Endothelial cell of umbilical vein (primary cell): ENCODE data around the gene SPDYE4. TPM values are rescaled to one million over a fixed set of nuclear protein-coding genes. Genes with fewer than 3 reads are reported as not detected.

Experiments used
- BruUV-seq: library from RNA; stranded (reverse); fragments of 400-500 nt; replicated peaks from 2 replicates; lab custom pipeline; 2021; lab: Mats Ljungman, UMichigan
- CTCF ChIA-PET: fragments of 300-600, 350-600 bp; sonication (Branson Sonifier 250); formaldehyde crosslinking; loops from one replicate; lab custom pipeline; 2021; ENCODE audit warnings: antibody characterized with exemption, inconsistent platforms; lab: Charles Lee
- POLR2A ChIA-PET: fragments of 300-600, 350-600 bp; sonication (Branson Sonifier 250); formaldehyde crosslinking; loops from one replicate; lab custom pipeline; 2021; ENCODE audit warnings: antibody characterized with exemption, inconsistent platforms; lab: Charles Lee
- DNase-seq: peaks from one replicate; pipeline ENCODE4 v3.0.0-alpha.2; 2011; ENCODE audit warnings: low read depth, low spot score
- FAIRE-seq: peaks from 2 replicates; lab custom pipeline; 2011; peaks lifted over from hg19 to GRCh38; lab: Jason Lieb, UNC
- H2AFZ ChIP-seq: 2 replicates; pipeline ENCODE4 v1.6.0; 2012; ENCODE audit warnings: low read depth, low read length, control low read depth, inconsistent platforms
- H3K27ac ChIP-seq: 2 replicates; pipeline ENCODE4 v1.5.1; 2011; ENCODE audit warnings: low read depth, mild to moderate bottlenecking, control low read depth, low read length, moderate library complexity; ENCODE audit not compliant: insufficient read depth
- H3K27me3 ChIP-seq, 2 experiments: 2 replicates each; pipeline versions ENCODE4 v1.6.0 to v1.6.1; 2011; ENCODE audit warnings: low read length in 2 of 2, mixed read lengths in 1 of 2; ENCODE audit not compliant: control insufficient read depth in 2 of 2, insufficient read depth in 2 of 2
- H3K36me3 ChIP-seq, 2 experiments: 2 replicates in 1 of 2; 3 replicates in 1 of 2; pipeline ENCODE4 v1.5.1; 2011; ENCODE audit warnings: low read length in 2 of 2, mild to moderate bottlenecking in 1 of 2, moderate library complexity in 1 of 2; ENCODE audit not compliant: control insufficient read depth in 2 of 2, insufficient read depth in 2 of 2; ENCODE audit errors: extremely low read depth in 1 of 2
- H3K4me1 ChIP-seq: 3 replicates; pipeline ENCODE4 v1.5.1; 2011; ENCODE audit warnings: mild to moderate bottlenecking, low read length; ENCODE audit not compliant: control insufficient read depth, insufficient read depth; ENCODE audit errors: extremely low read depth
- H3K4me2 ChIP-seq: 2 replicates; pipeline ENCODE4 v1.6.1; 2011; ENCODE audit warnings: low read length, control low read depth, mixed read lengths; ENCODE audit not compliant: insufficient read depth
- H3K4me3 ChIP-seq, 3 experiments: fragments of 200-600 bp in 1 of 3; sonication (generic), shearing (Covaris generic) in 1 of 3; replicated peaks in 1 of 3; 2 replicates each; pipeline ENCODE4 v1.5.1; 2011 to 2016; ENCODE audit warnings: control low read depth in 3 of 3, low read length in 3 of 3, mild to moderate bottlenecking in 2 of 3, inconsistent platforms in 1 of 3, low read depth in 1 of 3, moderate library complexity in 1 of 3; ENCODE audit not compliant: insufficient read depth in 1 of 3
- H3K79me2 ChIP-seq: 2 replicates; pipeline ENCODE4 v1.6.0; 2012; ENCODE audit warnings: low read length, inconsistent platforms; ENCODE audit not compliant: control insufficient read depth, insufficient read depth
- H3K9ac ChIP-seq: replicated peaks from 2 replicates; pipeline ENCODE3; 2011; ENCODE audit warnings: low read length, control low read depth; ENCODE audit not compliant: insufficient read depth; ENCODE audit errors: extremely low read depth
- H3K9me1 ChIP-seq: replicated peaks from 3 replicates; pipeline ENCODE4 v1.6.0; 2011; ENCODE audit warnings: mild to moderate bottlenecking, low read length; ENCODE audit not compliant: control insufficient read depth, insufficient read depth; ENCODE audit errors: extremely low read depth
- H3K9me3 ChIP-seq: replicated peaks from 2 replicates; pipeline ENCODE4 v1.5.1; 2012; ENCODE audit warnings: low read length, inconsistent platforms; ENCODE audit not compliant: control insufficient read depth, insufficient read depth
- H4K20me1 ChIP-seq: replicated peaks from 2 replicates; pipeline ENCODE3; 2011; ENCODE audit warnings: mild to moderate bottlenecking, low read length; ENCODE audit not compliant: control insufficient read depth, insufficient read depth; ENCODE audit errors: extremely low read depth
- CTCF ChIP-seq, 2 donors: IDR thresholded peaks; 1 replicate in 1 of 2; 2 replicates in 1 of 2; pipeline ENCODE4 v1.5.1; 2011; ENCODE audit warnings: low read length in 2 of 2, mild to moderate bottlenecking in 2 of 2, moderate library complexity in 2 of 2, control low read depth in 1 of 2, inconsistent platforms in 1 of 2, low read depth in 1 of 2; ENCODE audit not compliant: insufficient read depth in 1 of 2; ENCODE audit errors: extremely low read depth in 1 of 2
- EZH2 ChIP-seq: IDR thresholded peaks from 2 replicates; pipeline ENCODE4 v1.6.1; 2012; ENCODE audit warnings: borderline replicate concordance, low read depth, mild to moderate bottlenecking, moderate library complexity, low read length, inconsistent platforms; ENCODE audit not compliant: severe bottlenecking
- FOS ChIP-seq: IDR thresholded peaks from 2 replicates; pipeline ENCODE4 v1.6.1; 2011; ENCODE audit warnings: mild to moderate bottlenecking, low read length, moderate library complexity, borderline replicate concordance; ENCODE audit not compliant: insufficient read depth
- GATA2 ChIP-seq: IDR thresholded peaks from 2 replicates; pipeline ENCODE4 v1.7.0; 2011; ENCODE audit warnings: low read depth, mild to moderate bottlenecking, moderate library complexity, mixed read lengths, low read length; ENCODE audit not compliant: insufficient read length, insufficient read depth
- JUN ChIP-seq: IDR thresholded peaks from 2 replicates; pipeline ENCODE4 v1.6.1; 2011; ENCODE audit warnings: borderline replicate concordance, low read depth; ENCODE audit not compliant: insufficient read length, insufficient read depth
- MYC ChIP-seq: IDR thresholded peaks from one replicate; pipeline ENCODE4 v1.6.1; 2011; ENCODE audit warnings: mild to moderate bottlenecking, low read depth, low read length
- POLR2A ChIP-seq: IDR thresholded peaks from 2 replicates; pipeline ENCODE4 v1.6.1; 2012; ENCODE audit warnings: low read depth, mild to moderate bottlenecking, control low read depth, low read length
- POLR2AphosphoS5 ChIP-seq: IDR thresholded peaks from 2 replicates; pipeline ENCODE4 v1.6.1; 2012; ENCODE audit warnings: low read depth, mild to moderate bottlenecking, control low read depth, low read length, moderate library complexity; ENCODE audit not compliant: insufficient read depth
- dilution Hi-C: fragments of 300-500 bp; cut with MboI; formaldehyde crosslinking; loops from one replicate; pipeline ENCODE4 v1.15.0; 2019; ENCODE audit warnings: low sequenced_read_pairs; ENCODE audit not compliant: extremely low pct_ligation_motif_present
- intact Hi-C: fragments of 100-400 bp; cut with micrococcal nuclease; formaldehyde crosslinking; loops from one replicate; pipeline ENCODE4 v1.10.0; 2022
- polyA plus RNA-seq, 4 experiments: library from polyadenylated mRNA; depleted of rRNA in 3 of 4; stranded (reverse) in 3 of 4; unstranded in 1 of 4; fragments of >200 nt; gene quantifications; 2 replicates each; pipeline versions ENCODE4 v1.2.1 to v1.2.3, GENCODE V29; 2011 to 2012; ENCODE audit warnings: missing spikeins in 1 of 4
- total RNA-seq: library from RNA; stranded (reverse); gene quantifications from 2 replicates; pipeline ENCODE4 v1.2.3, GENCODE V29; 2021
- TF ChIP-seq, protein P1 (sequence below): IDR thresholded peaks from 2 replicates; pipeline ENCODE4 v1.6.1; 2011; ENCODE audit not compliant: insufficient read depth, insufficient read length

The SPDYE4 gene
- total and polyA plus RNA-seq, 2 donors (not counting 3 experiments of a cell fraction or from before 2014, with no cell fraction given): not detected

- FAIRE-seq: no peak
- no TSS peak for BruUV-seq
These were observed 47.1 kb downstream of the SPDYE4 start for GRCh38 chr17:8711291-8711690.

More at GRCh38 chr17:8711291-8711690, 47.1 kb downstream of the SPDYE4 start:
- no peaks in the 10 kb centered on the region for H4K20me1 ChIP-seq
- CTCF ChIA-PET: interaction anchor here (0.8 to 1.6 kb wide), 3 partner anchors 10 to 22 kb away, joined by 3 to 4 read pairs (median 3); no protein-coding TSS in a partner anchor
- H2AFZ ChIP-seq: no peak overlapping the region
- TF ChIP-seq FOS: no peak
- TF ChIP-seq JUN: no peak
- TF ChIP-seq CTCF (IDR thresholded peaks at IDR 0.05; ENCODE audit: extremely low read depth in 1 of 2, insufficient read depth in 1 of 2, low read depth in 1 of 2, low read length in 2 of 2): no peak
- TF ChIP-seq POLR2A: no peak
- no peak for TF ChIP-seq GATA2
- TF ChIP-seq MYC: no peak
- TF ChIP-seq, protein P1, sequence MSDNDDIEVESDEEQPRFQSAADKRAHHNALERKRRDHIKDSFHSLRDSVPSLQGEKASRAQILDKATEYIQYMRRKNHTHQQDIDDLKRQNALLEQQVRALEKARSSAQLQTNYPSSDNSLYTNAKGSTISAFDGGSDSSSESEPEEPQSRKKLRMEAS: no peak
- TF ChIP-seq EZH2: no peak
- TF ChIP-seq POLR2AphosphoS5: no peak
- dilution Hi-C loops: no loop called here
- H3K36me3 ChIP-seq: no peaks in the 10 kb centered on the region
- DNase-seq: no peak
- peaks cover 2 to 3% of the 10 kb centered on the region in 2 experiments for H3K27me3 ChIP-seq
- H3K4me3 ChIP-seq: no peak overlapping the region
- no peak overlapping the region for H3K27ac ChIP-seq
- intact Hi-C loops: no loop called here
- no peaks in the 10 kb centered on the region for H3K9me1 ChIP-seq
- no peaks in the 10 kb centered on the region for H3K9me3 ChIP-seq
- no peaks in the 10 kb centered on the region for H3K79me2 ChIP-seq
- H3K4me1 ChIP-seq: no peaks in the 10 kb centered on the region
- POLR2A ChIA-PET: no interaction called here
- no peak overlapping the region for H3K4me2 ChIP-seq
- no peak overlapping the region for H3K9ac ChIP-seq
